Raji (cell line): ENCODE measurements around the gene SLC37A1.

Experiments
- POLR2A ChIP-seq: IDR thresholded peaks from 2 replicates; pipeline ENCODE4 v1.6.1; 2011; ENCODE audit warnings: low read depth, low read length, control low read depth; ENCODE audit not compliant: insufficient read depth

SLC37A1 gene

GRCh38 chr21:42561762-42562650 lies 48.4 kb downstream of the SLC37A1 start:
- TF ChIP-seq POLR2A, result no peak

GRCh38 chr21:42562816-42563215 lies 49.2 kb downstream of the SLC37A1 start:
- TF ChIP-seq POLR2A, result no peak

DNA sequence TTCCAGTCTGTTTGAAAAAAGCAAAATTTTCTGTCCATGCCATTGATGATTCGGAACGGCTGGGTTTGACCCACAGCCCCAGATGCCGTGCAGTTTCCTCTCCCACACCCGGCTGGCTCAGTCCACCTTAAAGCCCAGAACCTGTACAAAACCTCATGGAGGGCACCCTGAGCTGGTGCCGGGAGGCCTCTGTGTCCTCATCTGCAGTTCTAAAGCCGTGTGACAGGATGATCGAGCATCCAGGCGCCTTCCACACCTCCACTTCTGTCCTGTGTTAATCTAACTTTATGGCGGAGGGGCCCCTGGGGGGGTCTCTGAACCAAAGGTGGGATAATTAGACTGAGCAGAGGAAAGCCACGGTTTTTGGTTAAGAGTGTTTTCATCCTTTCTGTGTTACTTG lies 49.6 kb downstream of the SLC37A1 start:
- TF ChIP-seq POLR2A, result no peak

DNA sequence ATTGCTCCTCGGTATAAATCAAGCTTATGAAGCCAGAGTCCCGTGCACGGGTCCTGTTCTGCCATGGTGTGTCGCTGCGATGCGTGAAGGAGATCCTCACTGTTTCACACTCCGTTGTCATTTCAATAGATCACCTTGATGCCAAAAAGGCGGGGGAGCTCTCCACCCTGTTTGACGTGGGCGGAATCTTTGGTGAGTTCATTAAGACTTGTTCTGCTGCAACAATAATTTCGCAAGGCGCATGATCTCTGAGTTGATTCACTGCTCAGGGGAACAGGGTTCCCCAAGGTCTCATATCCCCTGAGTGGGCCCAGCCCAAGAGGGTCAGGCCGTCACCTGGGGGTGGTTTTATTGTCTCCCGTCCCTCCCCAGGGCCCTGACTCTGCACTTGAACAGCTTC lies 50.0 kb downstream of the SLC37A1 start:
- no peak for TF ChIP-seq POLR2A

- TF ChIP-seq POLR2A, result no peak
Measured at GRCh38 chr21:42564561-42564971, 50.9 kb downstream of the SLC37A1 start.

DNA sequence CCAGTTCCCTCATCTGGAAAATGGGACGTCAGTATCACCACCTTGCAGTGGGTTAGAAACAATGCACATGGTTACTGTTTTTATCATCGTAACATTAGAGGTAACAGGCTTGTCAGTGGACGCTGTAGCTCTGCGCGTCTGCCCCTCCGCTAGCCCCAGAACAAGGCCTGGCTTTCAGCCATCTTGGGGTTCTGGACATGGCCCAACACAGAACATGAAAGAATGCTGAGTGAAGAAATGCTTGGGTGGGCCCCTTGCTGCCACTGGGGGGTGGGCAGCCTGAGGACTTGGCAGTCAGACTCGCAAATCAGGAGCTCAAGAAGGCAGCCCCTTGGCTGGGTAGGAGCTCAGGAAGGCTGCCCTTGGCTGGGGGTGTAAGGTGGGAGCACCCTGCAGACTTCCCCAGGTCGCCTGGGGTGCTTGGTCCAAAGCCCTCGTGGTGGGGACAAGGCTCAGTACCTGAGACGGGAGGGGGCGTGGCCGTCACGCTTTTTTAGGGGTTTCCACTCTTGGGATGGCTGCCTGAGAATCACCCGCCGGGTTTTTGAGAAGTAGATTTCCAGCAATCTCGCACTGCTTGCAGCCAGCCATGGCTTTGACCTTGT lies 51.7 kb downstream of the SLC37A1 start:
- TF ChIP-seq POLR2A, result no peak

GRCh38 chr21:42565886-42566523 lies 52.4 kb downstream of the SLC37A1 start:
- no peak for TF ChIP-seq POLR2A

DNA sequence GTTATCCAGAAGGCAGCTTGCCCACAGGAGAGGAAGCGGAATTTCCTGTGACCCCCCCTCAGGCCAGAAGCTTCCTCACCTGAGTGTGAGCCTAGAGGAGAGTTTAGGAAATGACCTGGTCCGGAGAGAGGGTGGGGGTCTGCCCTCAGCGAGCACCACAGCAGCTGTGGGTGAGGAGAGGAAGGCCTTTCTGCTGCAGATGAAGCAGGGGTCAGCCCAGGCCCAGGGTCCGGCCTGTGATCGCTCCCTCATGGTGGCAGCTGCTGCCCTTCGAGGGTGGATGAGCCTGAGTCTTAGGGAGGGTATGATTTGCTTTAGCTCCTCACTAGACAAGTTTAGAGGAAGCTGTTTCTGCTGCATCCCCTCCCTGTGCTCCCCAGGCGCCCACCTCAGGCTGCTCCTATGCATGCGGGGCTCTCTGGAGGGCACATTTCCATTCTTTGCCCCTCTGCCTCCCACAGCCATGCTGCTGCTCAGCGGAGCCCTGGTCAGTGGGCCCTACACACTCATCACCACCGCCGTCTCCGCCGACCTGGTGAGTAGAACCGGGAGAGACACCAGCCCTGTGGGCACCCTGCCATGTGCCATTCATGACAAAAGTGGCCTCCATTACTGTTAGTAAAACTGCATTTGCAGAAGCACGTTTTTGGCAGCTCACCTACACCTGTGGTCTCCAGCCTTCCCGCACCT lies 53.0 kb downstream of the SLC37A1 start:
- no peak for TF ChIP-seq POLR2A

GRCh38 chr21:42567214-42567555 lies 53.5 kb downstream of the SLC37A1 start:
- TF ChIP-seq POLR2A, result no peak

DNA sequence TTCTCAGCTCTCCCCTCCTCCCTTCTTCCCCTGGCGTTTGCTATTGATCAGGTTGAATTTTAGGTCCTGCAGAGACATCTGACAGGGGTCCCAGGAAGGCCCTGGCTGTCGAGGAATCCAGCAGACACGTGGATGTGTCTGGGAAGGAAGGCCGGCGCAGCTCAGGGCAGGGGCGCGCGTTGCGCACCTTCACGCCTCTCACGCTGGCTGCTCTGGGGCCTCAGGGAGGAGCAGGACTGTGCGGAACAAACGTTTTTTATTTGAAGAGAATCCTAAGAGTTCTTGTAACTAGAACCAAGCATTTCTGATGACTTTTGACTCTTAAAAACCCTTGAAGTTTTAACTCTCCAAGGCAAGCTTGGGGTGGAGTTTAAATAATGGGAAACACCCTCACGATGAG lies 54.2 kb downstream of the SLC37A1 start:
- TF ChIP-seq POLR2A, result no peak

GRCh38 chr21:42568376-42568775 lies 54.7 kb downstream of the SLC37A1 start:
- no peak for TF ChIP-seq POLR2A

DNA sequence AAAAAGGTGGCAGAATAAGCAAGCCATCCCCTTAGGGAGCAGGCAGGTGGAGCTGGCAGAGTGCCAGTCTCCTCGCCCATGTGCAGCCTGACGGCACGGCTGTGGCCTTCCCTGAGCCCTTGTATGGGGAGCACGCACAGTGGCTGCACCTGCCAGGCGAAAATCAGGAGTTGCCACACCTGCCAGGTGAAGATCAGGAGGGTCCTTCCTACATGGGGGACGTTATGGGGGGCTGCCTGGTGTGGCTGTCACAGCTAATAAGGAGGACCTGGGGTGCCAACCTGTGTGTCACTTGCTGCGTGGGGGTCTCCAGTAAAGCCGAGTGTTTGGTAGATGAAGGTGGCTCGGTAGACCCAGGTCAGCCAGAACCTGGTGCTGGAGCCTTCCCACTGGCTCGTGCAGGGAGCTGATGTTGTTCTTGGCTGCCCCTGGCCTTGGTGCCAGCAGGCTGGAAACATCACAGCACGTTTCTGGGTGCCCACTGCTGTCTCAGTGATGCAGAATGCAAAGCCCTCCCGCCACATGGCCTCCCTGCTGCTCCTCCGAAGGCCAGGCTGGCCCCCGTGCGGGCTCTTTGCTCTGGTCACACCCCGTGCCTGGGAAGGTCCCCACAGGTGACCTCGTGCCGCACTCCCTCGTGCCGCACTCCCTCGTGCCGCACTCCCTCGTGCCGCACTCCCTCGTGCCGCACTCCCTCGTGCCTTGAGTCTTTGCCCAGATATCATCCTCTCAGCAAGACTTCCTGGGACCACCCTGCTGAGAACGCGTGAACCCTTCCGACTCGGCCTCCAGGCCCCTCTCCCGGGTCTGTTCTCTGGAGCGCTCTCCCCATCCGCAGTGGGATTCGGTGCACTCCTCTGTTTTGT lies 55.4 kb downstream of the SLC37A1 start:
- TF ChIP-seq POLR2A, result no peak

- TF ChIP-seq POLR2A, result no peak
Measured at GRCh38 chr21:42569732-42570301, 56.2 kb downstream of the SLC37A1 start.

DNA sequence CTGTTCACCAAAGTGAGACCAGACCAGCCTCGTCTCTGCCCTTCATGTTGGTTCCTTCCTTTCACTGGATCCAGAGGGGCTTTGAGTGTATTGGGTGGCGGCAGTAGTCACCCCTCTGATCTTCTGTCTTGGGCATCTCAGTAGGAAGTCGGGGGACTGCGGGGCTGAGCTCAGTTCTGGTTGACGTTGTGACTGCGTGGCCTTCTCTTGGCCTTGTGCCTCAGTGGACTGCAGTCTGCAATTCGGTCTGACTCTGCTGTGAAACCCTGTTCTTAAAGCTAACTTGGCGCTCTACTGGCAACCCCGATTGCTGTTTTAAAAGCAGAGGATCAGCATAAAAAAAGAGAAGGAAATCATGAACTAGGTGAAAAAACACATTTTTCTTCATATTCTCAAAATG lies 56.7 kb downstream of the SLC37A1 start:
- no peak for TF ChIP-seq POLR2A
